ENCODE measurements around the gene C12orf57.

Gene C12orf57

GRCh38 chr12:6968426-6968825, 24.6 kb downstream of the C12orf57 start:
- no peak for DNase-seq

GRCh38 chr12:6970096-6970527, 26.3 kb downstream of the C12orf57 start:
- DNase-seq: no peak

GRCh38 chr12:6974180-6974579, 30.4 kb downstream of the C12orf57 start:
- DNase-seq: no peak

GRCh38 chr12:6975297-6976032, 31.6 kb downstream of the C12orf57 start:
- no peak for DNase-seq

- no peak for DNase-seq
Measured at GRCh38 chr12:6977653-6978052, 33.8 kb downstream of the C12orf57 start.

- DNase-seq: no peak
Measured at GRCh38 chr12:6978188-6978587, 34.4 kb downstream of the C12orf57 start.

- DNase-seq: no peak
Measured at GRCh38 chr12:6978611-6979011, 34.8 kb downstream of the C12orf57 start.

GRCh38 chr12:6979021-6979420, 35.2 kb downstream of the C12orf57 start:
- no peak for DNase-seq

GRCh38 chr12:6979453-6979852, 35.6 kb downstream of the C12orf57 start:
- no peak for DNase-seq

- DNase-seq: no peak
Measured at GRCh38 chr12:6980075-6980474, 36.3 kb downstream of the C12orf57 start.

GRCh38 chr12:6980740-6981139, 36.9 kb downstream of the C12orf57 start:
- no peak for DNase-seq

- no peak for DNase-seq
Measured at GRCh38 chr12:6981152-6982052, 37.6 kb downstream of the C12orf57 start.

- DNase-seq: no peak
Measured at GRCh38 chr12:6982532-6982931, 38.7 kb downstream of the C12orf57 start.

- no peak for DNase-seq
Measured at GRCh38 chr12:6987956-6988553, 44.2 kb downstream of the C12orf57 start.

All from stimulated activated CD4-positive, alpha-beta T cell treated with anti-CD3 and anti-CD28 coated beads, Interleukin-4, amount 100 ng/mL, for 24 hours (primary cell).